ENCODE data around the gene METRN. TPM values are rescaled to one million over a fixed set of nuclear protein-coding genes. Genes with fewer than 3 reads are reported as not detected.
A peak's percentile ranks its signal among the peaks of the same experiment; 100 is the strongest.

METRN gene
- polyA plus RNA-seq, 2 of the 4 experiments (the other 2 are of a cell fraction), result 41.0 to 82.2 TPM

- peaks cover 47% of the 10 kb centered on the region for H3K4me1 ChIP-seq
- no peak for TF ChIP-seq RARB (CRISPR knock-in tag; IDR thresholded peaks at IDR 0.05)
- no peak for TF ChIP-seq HMGXB4 (CRISPR knock-in tag; IDR thresholded peaks at IDR 0.05; ENCODE audit: borderline replicate concordance)
- no peak for TF ChIP-seq SMC3 (IDR thresholded peaks at IDR 0.05)
- TF ChIP-seq CHD4 (IDR thresholded peaks at IDR 0.05; ENCODE audit: borderline replicate concordance), result no peak
- TF ChIP-seq TFCP2L1 (CRISPR knock-in tag; IDR thresholded peaks at IDR 0.05), result no peak
- no peak for TF ChIP-seq GATA3 (IDR thresholded peaks at IDR 0.05; ENCODE audit: borderline replicate concordance)
- TF ChIP-seq FOSL2 (IDR thresholded peaks at IDR 0.05), result no peak
- no peak for TF ChIP-seq FOSL2 (CRISPR knock-in tag; IDR thresholded peaks at IDR 0.05)
- TF ChIP-seq, protein P1, sequence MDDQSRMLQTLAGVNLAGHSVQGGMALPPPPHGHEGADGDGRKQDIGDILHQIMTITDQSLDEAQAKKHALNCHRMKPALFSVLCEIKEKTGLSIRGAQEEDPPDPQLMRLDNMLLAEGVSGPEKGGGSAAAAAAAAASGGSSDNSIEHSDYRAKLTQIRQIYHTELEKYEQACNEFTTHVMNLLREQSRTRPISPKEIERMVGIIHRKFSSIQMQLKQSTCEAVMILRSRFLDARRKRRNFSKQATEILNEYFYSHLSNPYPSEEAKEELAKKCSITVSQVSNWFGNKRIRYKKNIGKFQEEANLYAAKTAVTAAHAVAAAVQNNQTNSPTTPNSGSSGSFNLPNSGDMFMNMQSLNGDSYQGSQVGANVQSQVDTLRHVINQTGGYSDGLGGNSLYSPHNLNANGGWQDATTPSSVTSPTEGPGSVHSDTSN (IDR thresholded peaks at IDR 0.05), result no peak
- TF ChIP-seq SREBF2 (IDR thresholded peaks at IDR 0.05), result no peak
- no peak for TF ChIP-seq ZC3H11A (IDR thresholded peaks at IDR 0.05)
- TF ChIP-seq FOSB (CRISPR knock-in tag; IDR thresholded peaks at IDR 0.05), result no peak
- TF ChIP-seq TP53 (CRISPR knock-in tag; IDR thresholded peaks at IDR 0.05), result no peak
- TF ChIP-seq BHLHE40 (IDR thresholded peaks at IDR 0.05; ENCODE audit: low read depth, low read length), result no peak
- WGBS (ENCODE audit: missing lambda C conversion rate), result 91% methylated on average over 29 of the region's 51 CpGs
- H3K4me3 ChIP-seq, result peak overlapping the region; percentile 93
- ATAC-seq (no peak), DNase-seq (ENCODE audit: low read depth in 1 of 2, low spot score in 1 of 2) (no peak), FAIRE-seq (no peak)
- H3K9me3 ChIP-seq, result no peaks in the 10 kb centered on the region
- H3K27ac ChIP-seq, result peak overlapping the region; percentile 98 to 99
- ChIA-PET CTCF (interaction anchor here (0.6 to 28.0 kb wide), 6 partner anchors 8 to 64 kb away, joined by 3 to 656 read pairs (median 16); partner anchors contain the start of genes ANTKMT, CCDC78, CIAO3 and FBXL16), POLR2A (interaction anchor here (0.6 to 2.6 kb wide), 10 partner anchors 9 to 66 kb away, joined by 3 to 33 read pairs (median 6); partner anchors contain the start of genes CHTF18, RPUSD1, STUB1 and WDR24)
- H3K4me2 ChIP-seq, result peak overlapping the region; percentile 94
Measured at GRCh38 chr16:721765-722540, 7.0 kb downstream of the METRN start.

DNA sequence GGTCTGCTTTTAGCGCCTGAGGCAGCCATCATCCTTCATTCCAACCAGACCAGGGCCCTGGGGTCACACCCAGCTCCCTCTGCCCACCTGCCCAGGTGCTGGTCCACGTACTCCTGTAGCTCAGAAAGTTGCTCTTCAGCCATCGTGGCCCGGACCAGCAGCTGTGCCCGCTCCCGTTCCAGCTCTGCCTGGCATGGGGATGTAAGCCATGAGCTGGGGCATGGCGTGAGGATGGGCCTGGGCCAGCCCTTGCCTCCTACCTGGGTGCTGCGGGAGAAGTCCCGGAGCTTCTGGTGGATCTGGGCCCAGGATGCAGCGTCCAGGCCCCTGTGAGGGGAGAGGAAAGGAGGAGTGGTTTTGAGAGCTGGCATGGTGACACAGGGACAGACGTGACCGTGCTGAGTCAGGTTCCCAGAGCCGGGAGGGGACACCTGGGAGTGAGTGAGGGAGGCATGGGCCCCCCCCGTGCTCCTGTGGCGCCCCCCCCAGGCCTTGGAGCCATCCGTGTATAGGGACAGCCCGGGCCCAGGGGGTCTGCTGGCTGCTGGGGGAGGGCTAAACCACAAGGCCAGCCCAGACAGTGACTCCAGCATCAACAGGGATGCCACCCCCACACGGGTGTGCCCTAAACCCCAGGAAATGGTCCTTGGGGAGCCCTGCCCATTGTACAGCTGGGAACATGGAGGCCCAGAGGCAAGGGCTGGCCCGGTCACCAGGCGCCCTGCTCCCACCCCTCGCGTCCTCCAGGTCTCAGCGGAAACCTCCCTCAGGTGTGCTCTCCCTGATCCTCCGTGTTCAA, 8.1 kb downstream of the METRN start:
- POLR2A ChIA-PET, result interaction anchor here (4.2 kb wide), 1 partner anchor 8 kb away, joined by 23 read pairs; the partner anchor contains the start of gene METRN
- WGBS (ENCODE audit: missing lambda C conversion rate), result 88% methylated on average over 14 of the region's 24 CpGs
- Histone ChIP-seq H3K4me3 (no peak overlapping the region), H3K9me3 (no peaks in the 10 kb centered on the region), H3K4me1 (peaks cover 37% of the 10 kb centered on the region), H3K27ac (no peak overlapping the region), H3K4me2 (no peak overlapping the region)
- no peak for ATAC-seq
- TF ChIP-seq KDM5A (IDR thresholded peaks at IDR 0.05), result no peak
- TF ChIP-seq JUN (IDR thresholded peaks at IDR 0.05), result 0 out of 5 replicates have a peak, but pooled peaks of 1 of the 2 experiments have one; percentile 11
- no peak for TF ChIP-seq HOXB13 (CRISPR knock-in tag; IDR thresholded peaks at IDR 0.05; ENCODE audit: low read depth)
- no peak for TF ChIP-seq EP300 (IDR thresholded peaks at IDR 0.05)
- TF ChIP-seq, protein P2, sequence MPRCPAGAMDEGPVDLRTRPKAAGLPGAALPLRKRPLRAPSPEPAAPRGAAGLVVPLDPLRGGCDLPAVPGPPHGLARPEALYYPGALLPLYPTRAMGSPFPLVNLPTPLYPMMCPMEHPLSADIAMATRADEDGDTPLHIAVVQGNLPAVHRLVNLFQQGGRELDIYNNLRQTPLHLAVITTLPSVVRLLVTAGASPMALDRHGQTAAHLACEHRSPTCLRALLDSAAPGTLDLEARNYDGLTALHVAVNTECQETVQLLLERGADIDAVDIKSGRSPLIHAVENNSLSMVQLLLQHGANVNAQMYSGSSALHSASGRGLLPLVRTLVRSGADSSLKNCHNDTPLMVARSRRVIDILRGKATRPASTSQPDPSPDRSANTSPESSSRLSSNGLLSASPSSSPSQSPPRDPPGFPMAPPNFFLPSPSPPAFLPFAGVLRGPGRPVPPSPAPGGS (IDR thresholded peaks at IDR 0.05), result no peak
- no peak for TF ChIP-seq EHMT2 (IDR thresholded peaks at IDR 0.05; ENCODE audit: low read depth)
- no peak for FAIRE-seq
- CTCF ChIA-PET, result interaction anchor here (0.7 to 28.0 kb wide), 5 partner anchors 9 to 62 kb away, joined by 3 to 656 read pairs (median 4); partner anchors contain the start of genes ANTKMT, CCDC78, CIAO3 and FBXL16
- no peak for DNase-seq (ENCODE audit: low read depth in 1 of 2, low spot score in 1 of 2)
